ENCODE measurements around the gene HPCAL1.

Gene HPCAL1

DNA sequence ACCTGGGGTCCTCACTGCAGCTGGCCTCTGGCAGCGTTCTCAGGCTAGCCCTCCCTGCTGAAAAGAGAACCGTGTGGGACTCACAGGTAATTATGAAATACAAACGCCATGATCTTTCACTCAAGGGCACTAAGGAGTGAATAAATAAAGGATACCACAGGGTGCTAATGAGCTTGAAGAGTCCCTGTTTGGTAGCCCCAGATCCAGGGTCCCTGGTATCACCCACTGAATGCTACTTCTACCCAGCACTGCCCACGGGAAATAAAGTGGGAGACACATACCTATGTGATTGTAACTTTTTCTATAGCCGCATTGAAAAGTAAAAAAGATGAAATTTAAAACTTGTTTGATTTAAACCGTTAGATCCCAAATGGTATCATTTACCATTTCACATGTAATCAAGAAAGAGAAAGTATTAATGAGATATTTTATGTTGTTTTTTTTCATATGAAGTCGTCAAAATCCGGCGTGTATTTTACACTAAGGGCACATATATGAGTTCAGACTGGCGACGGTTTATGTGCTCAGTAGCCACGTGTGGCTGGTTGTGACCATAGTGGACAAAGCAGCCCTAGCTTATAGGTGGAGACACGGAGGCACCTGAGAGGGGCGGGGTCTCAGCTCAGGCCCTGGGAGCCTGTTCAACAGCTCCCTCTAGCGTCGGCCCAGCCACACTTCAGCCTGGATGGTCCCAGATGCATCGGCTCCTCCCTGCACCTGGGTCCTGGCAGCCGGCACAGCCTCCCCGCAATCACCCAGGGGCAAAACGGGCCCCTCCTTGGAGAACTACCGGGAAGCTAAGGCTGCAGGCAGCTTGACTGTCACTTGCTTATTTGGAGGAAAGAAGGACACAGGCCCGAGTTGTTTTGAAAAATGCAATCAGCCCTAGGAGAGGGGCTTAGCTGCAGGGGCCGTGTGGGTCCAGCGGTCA, 106.2 kb downstream of the HPCAL1 start:
- peaks cover 50% of the 10 kb centered on the region for H3K4me1 ChIP-seq (ENCODE audit: insufficient read depth, poor library complexity, severe bottlenecking)
- TF ChIP-seq, protein P1, sequence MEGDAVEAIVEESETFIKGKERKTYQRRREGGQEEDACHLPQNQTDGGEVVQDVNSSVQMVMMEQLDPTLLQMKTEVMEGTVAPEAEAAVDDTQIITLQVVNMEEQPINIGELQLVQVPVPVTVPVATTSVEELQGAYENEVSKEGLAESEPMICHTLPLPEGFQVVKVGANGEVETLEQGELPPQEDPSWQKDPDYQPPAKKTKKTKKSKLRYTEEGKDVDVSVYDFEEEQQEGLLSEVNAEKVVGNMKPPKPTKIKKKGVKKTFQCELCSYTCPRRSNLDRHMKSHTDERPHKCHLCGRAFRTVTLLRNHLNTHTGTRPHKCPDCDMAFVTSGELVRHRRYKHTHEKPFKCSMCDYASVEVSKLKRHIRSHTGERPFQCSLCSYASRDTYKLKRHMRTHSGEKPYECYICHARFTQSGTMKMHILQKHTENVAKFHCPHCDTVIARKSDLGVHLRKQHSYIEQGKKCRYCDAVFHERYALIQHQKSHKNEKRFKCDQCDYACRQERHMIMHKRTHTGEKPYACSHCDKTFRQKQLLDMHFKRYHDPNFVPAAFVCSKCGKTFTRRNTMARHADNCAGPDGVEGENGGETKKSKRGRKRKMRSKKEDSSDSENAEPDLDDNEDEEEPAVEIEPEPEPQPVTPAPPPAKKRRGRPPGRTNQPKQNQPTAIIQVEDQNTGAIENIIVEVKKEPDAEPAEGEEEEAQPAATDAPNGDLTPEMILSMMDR (IDR thresholded peaks at IDR 0.05; ENCODE audit: poor library complexity, severe bottlenecking), result peak; percentile 98
- peak overlapping the region; percentile 95 for H3K27ac ChIP-seq (ENCODE audit: poor library complexity, severe bottlenecking)
- peak; percentile 56 for ATAC-seq (ENCODE audit: low read depth)
- DNase-seq (ENCODE audit: low spot score), result peak; percentile 89
- no peaks in the 10 kb centered on the region for H3K27me3 ChIP-seq (ENCODE audit: insufficient read depth, poor library complexity, severe bottlenecking)
- peaks cover 7% of the 10 kb centered on the region; the same call in 1 of the 2 replicates for H3K36me3 ChIP-seq (ENCODE audit: low read depth)
- H3K9me3 ChIP-seq (ENCODE audit: severe bottlenecking), result no peaks in the 10 kb centered on the region
- H3K4me3 ChIP-seq (ENCODE audit: severe bottlenecking), result no peak overlapping the region

DNA sequence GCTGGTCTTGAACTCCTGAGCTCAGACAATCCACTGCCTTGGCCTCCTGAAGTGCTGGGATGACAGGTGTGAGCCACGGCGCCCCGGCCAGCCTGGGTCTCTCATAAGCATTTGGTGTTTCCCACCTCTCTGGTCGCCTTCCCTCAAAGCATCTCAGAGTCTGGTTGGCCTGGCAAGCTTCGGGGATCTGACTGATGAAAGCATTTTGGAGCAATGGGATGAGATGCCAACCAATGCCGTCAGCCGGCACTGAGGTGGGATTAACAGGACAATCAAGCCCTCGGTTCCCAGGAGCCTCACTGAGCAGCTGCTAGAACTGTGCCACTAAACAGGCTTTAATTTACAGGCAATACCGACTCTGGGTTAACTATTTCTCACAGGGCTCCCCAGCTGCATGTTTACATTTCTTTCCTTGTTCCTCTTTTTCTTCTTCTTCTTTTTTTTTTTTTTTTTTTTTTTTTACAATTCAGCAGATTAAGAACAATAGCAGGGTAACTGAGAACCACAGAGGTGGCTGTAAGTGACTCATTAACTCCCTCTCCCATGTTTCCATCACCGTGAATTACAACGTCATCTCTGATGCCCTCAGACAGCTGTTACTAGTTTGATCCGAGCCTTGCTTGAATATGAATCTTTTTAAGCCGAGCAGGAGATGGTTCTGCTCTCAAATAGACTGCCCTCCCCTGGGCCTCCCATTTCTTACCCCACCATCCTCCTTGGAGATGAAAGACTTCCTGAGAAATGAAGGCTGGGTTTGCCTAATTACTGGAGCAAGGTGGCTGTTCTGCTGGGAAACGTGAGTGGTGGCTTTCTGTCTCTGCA, 107.5 kb downstream of the HPCAL1 start:
- Histone ChIP-seq H3K4me1 (ENCODE audit: insufficient read depth, poor library complexity, severe bottlenecking) (peaks cover 40% of the 10 kb centered on the region), H3K36me3 (ENCODE audit: low read depth) (peaks cover 7% of the 10 kb centered on the region; the same call in 1 of the 2 replicates), H3K27ac (ENCODE audit: poor library complexity, severe bottlenecking) (no peak overlapping the region), H3K4me3 (ENCODE audit: severe bottlenecking) (no peak overlapping the region), H3K27me3 (ENCODE audit: insufficient read depth, poor library complexity, severe bottlenecking) (no peaks in the 10 kb centered on the region), H3K9me3 (ENCODE audit: severe bottlenecking) (no peaks in the 10 kb centered on the region)
- TF ChIP-seq, protein P1 (IDR thresholded peaks at IDR 0.05; ENCODE audit: poor library complexity, severe bottlenecking), result no peak
- no peak for ATAC-seq (ENCODE audit: low read depth)
- DNase-seq (ENCODE audit: low spot score), result no peak

DNA sequence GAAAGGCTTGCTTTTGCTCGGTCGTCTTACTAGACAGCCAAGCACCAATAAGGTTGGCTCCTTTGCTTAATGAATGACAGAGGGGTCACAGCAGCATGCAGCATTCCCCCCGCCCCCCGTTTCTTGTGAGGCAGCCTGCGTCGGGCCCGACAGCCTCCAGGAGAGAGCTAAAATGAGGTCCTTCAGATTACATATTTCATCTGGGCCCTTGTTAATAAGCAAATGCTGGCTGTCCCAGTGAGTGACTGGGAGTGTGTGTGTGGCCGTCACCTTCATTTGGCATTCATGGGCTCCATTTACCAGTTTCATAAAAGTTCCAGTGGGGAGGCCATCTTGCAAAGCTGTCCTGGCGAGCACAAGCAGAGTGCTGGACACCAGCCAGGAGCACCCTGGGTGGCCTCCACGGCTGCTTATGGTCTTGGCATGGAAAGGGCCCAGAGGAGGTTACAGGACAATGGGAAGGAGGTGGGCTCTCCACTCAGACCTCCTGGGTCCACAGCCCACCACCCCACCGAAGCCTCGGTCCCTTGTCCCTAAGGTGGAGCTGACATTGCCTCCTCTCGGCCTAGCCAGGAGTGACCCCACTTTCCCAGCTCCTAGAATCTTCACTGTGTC, 108.2 kb downstream of the HPCAL1 start:
- H3K4me3 ChIP-seq (ENCODE audit: severe bottlenecking), result no peak overlapping the region
- no peak overlapping the region for H3K27ac ChIP-seq (ENCODE audit: poor library complexity, severe bottlenecking)

DNA sequence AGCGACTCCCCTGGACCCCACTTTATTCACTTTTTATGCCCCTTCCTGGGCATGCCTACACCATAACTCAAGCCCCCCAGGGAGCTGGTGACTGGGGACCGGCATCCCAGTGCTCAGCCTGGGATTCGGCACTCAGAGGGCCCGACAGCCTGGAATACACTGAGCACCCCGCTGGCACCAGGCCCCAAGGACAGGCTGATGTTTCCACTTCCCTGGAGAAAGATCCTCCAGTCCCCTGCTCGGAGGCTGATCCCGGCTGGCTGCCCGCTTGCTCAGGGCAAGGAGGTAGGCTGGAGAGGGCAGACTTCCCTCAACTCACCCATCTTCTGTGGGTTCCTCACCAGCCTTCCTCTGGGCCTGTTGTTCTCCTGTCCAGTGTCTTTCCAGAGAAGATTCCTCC, 108.9 kb downstream of the HPCAL1 start:
- H3K36me3 ChIP-seq (ENCODE audit: low read depth), result peaks cover 7% of the 10 kb centered on the region; the same call in 1 of the 2 replicates
- no peak overlapping the region for H3K4me3 ChIP-seq (ENCODE audit: severe bottlenecking)
- H3K9me3 ChIP-seq (ENCODE audit: severe bottlenecking), result no peaks in the 10 kb centered on the region
- TF ChIP-seq, protein P1 (IDR thresholded peaks at IDR 0.05; ENCODE audit: poor library complexity, severe bottlenecking), result no peak
- H3K27ac ChIP-seq (ENCODE audit: poor library complexity, severe bottlenecking), result no peak overlapping the region
- no peaks in the 10 kb centered on the region for H3K27me3 ChIP-seq (ENCODE audit: insufficient read depth, poor library complexity, severe bottlenecking)
- DNase-seq (ENCODE audit: low spot score) (no peak), ATAC-seq (ENCODE audit: low read depth) (no peak)
- H3K4me1 ChIP-seq (ENCODE audit: insufficient read depth, poor library complexity, severe bottlenecking), result peaks cover 29% of the 10 kb centered on the region

More for the DNA sequence above, 108.2 kb downstream of the HPCAL1 start:
- Histone ChIP-seq H3K27me3 (ENCODE audit: insufficient read depth, poor library complexity, severe bottlenecking) (no peaks in the 10 kb centered on the region), H3K9me3 (ENCODE audit: severe bottlenecking) (no peaks in the 10 kb centered on the region), H3K36me3 (ENCODE audit: low read depth) (peaks cover 7% of the 10 kb centered on the region; the same call in 1 of the 2 replicates), H3K4me1 (ENCODE audit: insufficient read depth, poor library complexity, severe bottlenecking) (peaks cover 35% of the 10 kb centered on the region)
- no peak for DNase-seq (ENCODE audit: low spot score)
- TF ChIP-seq, protein P1 (IDR thresholded peaks at IDR 0.05; ENCODE audit: poor library complexity, severe bottlenecking), result no peak
- no peak for ATAC-seq (ENCODE audit: low read depth)
